Activated CD8-positive, alpha-beta memory T cell treated with anti-CD3 and anti-CD28 coated beads, Interleukin-2, amount 50 U/mL, for 1 hour (primary cell): Measurements from ENCODE around the gene DOLPP1.
"Not testable (repeated sequence)": the region's sequence is repeated elsewhere in the genome, so short reads cannot be mapped to it uniquely, and the experiment has no call there.

Experiments
- DNase-seq: peaks from one replicate; pipeline ENCODE4 v3.0.0-alpha.2; 2020; ENCODE audit errors: extremely low read depth

Gene DOLPP1

GRCh38 chr9:129111528-129112151 is 30.7 kb downstream of the DOLPP1 start:
- no peak for DNase-seq

GRCh38 chr9:129112526-129112925 is 31.6 kb downstream of the DOLPP1 start:
- DNase-seq, result not testable (repeated sequence)

- DNase-seq, result no peak
These were observed 32.9 kb downstream of the DOLPP1 start for GRCh38 chr9:129113645-129114304.

- no peak for DNase-seq
These were observed 37.9 kb downstream of the DOLPP1 start for GRCh38 chr9:129118799-129119198.

GRCh38 chr9:129121483-129121882 is 40.6 kb downstream of the DOLPP1 start:
- DNase-seq, result no peak

GRCh38 chr9:129122133-129122532 is 41.2 kb downstream of the DOLPP1 start:
- DNase-seq, result no peak

- DNase-seq, result not testable (repeated sequence)
These were observed 42.1 kb downstream of the DOLPP1 start for GRCh38 chr9:129122976-129123375.

GRCh38 chr9:129124506-129125069 is 43.7 kb downstream of the DOLPP1 start:
- DNase-seq, result no peak

GRCh38 chr9:129125478-129125877 is 44.6 kb downstream of the DOLPP1 start:
- DNase-seq, result no peak

GRCh38 chr9:129126749-129127618 is 46.1 kb downstream of the DOLPP1 start:
- no peak for DNase-seq

GRCh38 chr9:129128689-129129088 is 47.8 kb downstream of the DOLPP1 start:
- no peak for DNase-seq

GRCh38 chr9:129130271-129130670 is 49.4 kb downstream of the DOLPP1 start:
- not testable (repeated sequence) for DNase-seq

GRCh38 chr9:129130791-129131190 is 49.9 kb downstream of the DOLPP1 start:
- DNase-seq, result no peak

- DNase-seq, result peak; percentile 49
These were observed 50.6 kb downstream of the DOLPP1 start for GRCh38 chr9:129131300-129132145.

GRCh38 chr9:129133082-129133481 is 52.2 kb downstream of the DOLPP1 start:
- DNase-seq, result no peak

GRCh38 chr9:129135476-129135875 is 54.6 kb downstream of the DOLPP1 start:
- no peak for DNase-seq

GRCh38 chr9:129136446-129137035 is 55.6 kb downstream of the DOLPP1 start:
- no peak for DNase-seq

- DNase-seq, result no peak
These were observed 56.6 kb downstream of the DOLPP1 start for GRCh38 chr9:129137292-129138143.

GRCh38 chr9:129138144-129138462 is 57.2 kb downstream of the DOLPP1 start:
- no peak for DNase-seq
